Osteocyte (in vitro differentiated cells): ENCODE results near the gene MLLT3. TPM values are rescaled to one million over a fixed set of nuclear protein-coding genes. Genes with fewer than 3 reads are reported as not detected.

Source experiments
- DNase-seq: peaks from one replicate; pipeline ENCODE4 v3.0.0; 2021; ENCODE audit warnings: mixed read lengths; ENCODE audit not compliant: unreplicated experiment; ENCODE audit errors: extremely low spot score
- H3K27ac Mint-ChIP-seq: one replicate; pipeline ENCODE4 v1.8.0; 2021; ENCODE audit warnings: mild to moderate bottlenecking, mixed read lengths; ENCODE audit not compliant: unreplicated experiment
- H3K27me3 Mint-ChIP-seq: one replicate; pipeline ENCODE4 v1.8.0; 2021; ENCODE audit warnings: mixed read lengths; ENCODE audit not compliant: unreplicated experiment
- H3K36me3 Mint-ChIP-seq: one replicate; pipeline ENCODE4 v1.8.0; 2021; ENCODE audit warnings: mixed read lengths; ENCODE audit not compliant: unreplicated experiment
- H3K4me1 Mint-ChIP-seq: one replicate; pipeline ENCODE4 v1.8.0; 2021; ENCODE audit warnings: mixed read lengths; ENCODE audit not compliant: unreplicated experiment
- H3K4me3 Mint-ChIP-seq: one replicate; pipeline ENCODE4 v1.8.0; 2021; ENCODE audit warnings: mild to moderate bottlenecking, moderate library complexity, mixed read lengths; ENCODE audit not compliant: unreplicated experiment
- H3K9me3 Mint-ChIP-seq: one replicate; pipeline ENCODE4 v1.8.0; 2021; ENCODE audit warnings: mixed read lengths; ENCODE audit not compliant: unreplicated experiment
- CTCF ChIP-seq: fragments of 200-600 bp; sonication (generic); IDR thresholded peaks from 2 replicates; pipeline ENCODE4 v1.5.0; 2021; ENCODE audit warnings: antibody characterized with exemption, mild to moderate bottlenecking, moderate library complexity
- total RNA-seq: library from RNA; stranded (reverse); gene quantifications from 2 replicates; pipeline ENCODE4 v1.2.1, GENCODE V29; 2021

Gene MLLT3
- total RNA-seq, 1 donor from 2014 or later, result 19.5 TPM

- peaks cover 6% of the 10 kb centered on the region for H3K9me3 Mint-ChIP-seq
- peaks cover 48% of the 10 kb centered on the region for H3K4me1 Mint-ChIP-seq
- no peak overlapping the region for H3K4me3 Mint-ChIP-seq
- H3K36me3 Mint-ChIP-seq, result no peaks in the 10 kb centered on the region
- H3K27me3 Mint-ChIP-seq, result no peaks in the 10 kb centered on the region
- H3K27ac Mint-ChIP-seq, result no peak overlapping the region
- peak; percentile 40 for DNase-seq
- TF ChIP-seq CTCF, result no peak
These were observed 304.6 kb downstream of the MLLT3 start for GRCh38 chr9:20317701-20318100.

GRCh38 chr9:20316372-20316771 lies 305.9 kb downstream of the MLLT3 start:
- DNase-seq, result peak; percentile 72
- Mint-ChIP-seq H3K36me3 (no peaks in the 10 kb centered on the region), H3K4me1 (peaks cover 48% of the 10 kb centered on the region), H3K4me3 (no peak overlapping the region), H3K27me3 (no peaks in the 10 kb centered on the region), H3K27ac (no peak overlapping the region), H3K9me3 (peaks cover under 1% of the 10 kb centered on the region)
- no peak for TF ChIP-seq CTCF

- TF ChIP-seq CTCF, result no peak
- no peaks in the 10 kb centered on the region for H3K36me3 Mint-ChIP-seq
- no peak overlapping the region for H3K27ac Mint-ChIP-seq
- DNase-seq, result no peak
- H3K9me3 Mint-ChIP-seq, result no peaks in the 10 kb centered on the region
- no peak overlapping the region for H3K4me3 Mint-ChIP-seq
- peaks cover 41% of the 10 kb centered on the region for H3K4me1 Mint-ChIP-seq
- H3K27me3 Mint-ChIP-seq, result no peaks in the 10 kb centered on the region
These were observed 306.6 kb downstream of the MLLT3 start for GRCh38 chr9:20315677-20316076.

DNA sequence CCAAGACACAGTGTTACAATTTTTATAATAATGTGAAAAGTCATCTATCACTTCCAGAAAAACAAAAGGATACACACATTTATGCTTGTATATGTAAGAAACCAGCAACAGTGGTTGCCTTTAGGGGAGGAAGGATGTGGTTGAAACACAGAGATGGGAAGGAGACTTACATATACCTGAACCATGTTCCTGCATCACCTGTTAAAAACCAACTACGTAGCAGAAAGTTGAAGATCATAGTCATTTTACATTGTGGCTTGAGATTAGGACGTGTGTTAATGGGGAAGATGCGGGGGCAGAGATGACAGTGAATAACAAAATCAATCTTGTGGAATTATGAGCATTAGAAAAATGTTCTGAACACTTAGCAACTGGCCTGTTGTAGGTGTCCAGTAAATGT lies 307.3 kb downstream of the MLLT3 start:
- peaks cover 34% of the 10 kb centered on the region for H3K4me1 Mint-ChIP-seq
- no peaks in the 10 kb centered on the region for H3K9me3 Mint-ChIP-seq
- H3K36me3 Mint-ChIP-seq, result no peaks in the 10 kb centered on the region
- peak; percentile 2 for DNase-seq
- TF ChIP-seq CTCF, result no peak
- H3K4me3 Mint-ChIP-seq, result no peak overlapping the region
- no peak overlapping the region for H3K27ac Mint-ChIP-seq
- no peaks in the 10 kb centered on the region for H3K27me3 Mint-ChIP-seq

GRCh38 chr9:20313415-20313814 lies 308.9 kb downstream of the MLLT3 start:
- Mint-ChIP-seq H3K27me3 (no peaks in the 10 kb centered on the region), H3K27ac (peak overlapping the region; percentile 0), H3K4me3 (no peak overlapping the region), H3K4me1 (peaks cover 22% of the 10 kb centered on the region), H3K36me3 (no peaks in the 10 kb centered on the region), H3K9me3 (no peaks in the 10 kb centered on the region)
- no peak for TF ChIP-seq CTCF
- no peak for DNase-seq
